Coronary artery (tissue), 2 donors: ENCODE measurements around the gene TNS4.
A peak's percentile ranks its signal among the peaks of the same experiment; 100 is the strongest.

Source experiments
- DNase-seq: peaks from one replicate; pipeline ENCODE4 v3.0.0-alpha.2; 2017; ENCODE audit warnings: low spot score
- H3K27ac ChIP-seq, 2 donors: fragments of 200-600 bp; sonication (generic); one replicate each; pipeline ENCODE4 v1.5.1; 2016 to 2019
- H3K4me3 ChIP-seq: fragments of 200-600 bp; sonication (generic); 2 replicates; pipeline ENCODE4 v1.5.1; 2016; ENCODE audit warnings: mild to moderate bottlenecking, moderate library complexity
- TF ChIP-seq, protein P1 (sequence below): fragments of 200-600 bp; sonication (generic); IDR thresholded peaks from one replicate; pipeline ENCODE4 v1.5.1; 2019; ENCODE audit warnings: antibody characterized with exemption

Gene TNS4

DNA sequence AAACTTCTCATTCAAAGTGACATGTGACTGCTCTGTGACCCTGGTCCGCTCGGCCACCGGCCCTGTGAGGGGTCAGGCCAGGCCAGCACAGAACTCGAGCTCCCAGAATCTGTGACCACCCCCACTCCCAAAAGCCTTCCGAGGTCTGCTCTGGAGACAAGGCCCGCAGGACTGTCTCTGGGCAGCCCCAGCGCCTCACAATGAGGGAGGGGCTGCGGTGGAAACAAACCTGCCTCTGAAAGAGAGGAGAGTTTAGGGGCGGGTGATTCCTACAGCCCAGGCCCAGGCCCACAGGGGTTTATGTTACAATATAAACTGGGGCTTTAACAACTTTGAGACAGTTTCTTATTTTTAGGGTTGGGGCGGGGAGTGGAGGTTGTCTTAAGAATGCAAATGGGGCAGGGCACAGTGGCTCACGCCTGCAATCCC is 38.3 kb downstream of the TNS4 start:
- DNase-seq: no peak
- Histone ChIP-seq H3K27ac (peak overlapping the region in 1 of 2 donors; percentile 59), H3K4me3 (no peak overlapping the region)
- TF ChIP-seq, protein P1, sequence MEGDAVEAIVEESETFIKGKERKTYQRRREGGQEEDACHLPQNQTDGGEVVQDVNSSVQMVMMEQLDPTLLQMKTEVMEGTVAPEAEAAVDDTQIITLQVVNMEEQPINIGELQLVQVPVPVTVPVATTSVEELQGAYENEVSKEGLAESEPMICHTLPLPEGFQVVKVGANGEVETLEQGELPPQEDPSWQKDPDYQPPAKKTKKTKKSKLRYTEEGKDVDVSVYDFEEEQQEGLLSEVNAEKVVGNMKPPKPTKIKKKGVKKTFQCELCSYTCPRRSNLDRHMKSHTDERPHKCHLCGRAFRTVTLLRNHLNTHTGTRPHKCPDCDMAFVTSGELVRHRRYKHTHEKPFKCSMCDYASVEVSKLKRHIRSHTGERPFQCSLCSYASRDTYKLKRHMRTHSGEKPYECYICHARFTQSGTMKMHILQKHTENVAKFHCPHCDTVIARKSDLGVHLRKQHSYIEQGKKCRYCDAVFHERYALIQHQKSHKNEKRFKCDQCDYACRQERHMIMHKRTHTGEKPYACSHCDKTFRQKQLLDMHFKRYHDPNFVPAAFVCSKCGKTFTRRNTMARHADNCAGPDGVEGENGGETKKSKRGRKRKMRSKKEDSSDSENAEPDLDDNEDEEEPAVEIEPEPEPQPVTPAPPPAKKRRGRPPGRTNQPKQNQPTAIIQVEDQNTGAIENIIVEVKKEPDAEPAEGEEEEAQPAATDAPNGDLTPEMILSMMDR: no peak

DNA sequence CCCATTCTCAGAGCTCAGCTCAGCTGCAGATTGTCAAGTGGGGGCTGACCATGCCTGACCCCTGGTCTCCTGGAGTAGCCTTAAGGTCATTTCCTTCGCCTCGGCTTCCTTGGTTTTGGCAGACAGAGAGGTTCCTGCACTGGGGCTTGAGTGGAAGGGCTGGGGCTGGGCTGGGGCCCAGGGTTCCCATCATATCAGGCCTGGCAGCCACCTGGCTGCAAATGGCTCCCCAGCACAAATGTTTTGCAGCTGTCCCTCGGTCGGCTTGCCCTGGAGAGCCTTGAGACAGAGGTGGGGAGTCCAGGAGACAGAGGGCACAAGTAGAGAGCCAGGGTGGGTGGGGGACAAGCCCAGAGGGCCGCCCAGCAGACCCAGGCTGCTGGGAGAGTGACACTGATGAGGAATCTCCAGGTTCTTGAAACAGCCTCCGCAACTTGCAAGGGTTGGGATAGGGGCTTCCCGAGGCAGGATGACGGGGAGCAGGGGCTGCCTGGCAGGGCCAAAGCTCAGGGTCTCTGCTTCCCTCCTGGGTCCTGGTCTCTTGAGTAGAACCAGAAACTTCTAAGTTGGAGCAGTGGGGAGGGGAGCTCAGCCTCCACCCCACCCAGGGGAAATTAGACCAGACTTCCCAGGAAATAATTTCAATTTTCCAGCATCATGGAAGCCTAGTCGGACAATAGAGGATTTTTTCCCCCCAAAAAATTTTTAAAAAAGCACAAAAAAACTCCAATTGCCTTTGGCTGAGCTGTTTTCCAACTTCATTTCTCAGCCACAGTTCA is 38.9 kb downstream of the TNS4 start:
- TF ChIP-seq, protein P1: no peak
- peak overlapping the region in 1 of 2 donors; percentile 59 for H3K27ac ChIP-seq
- DNase-seq: no peak
- H3K4me3 ChIP-seq: no peak overlapping the region

DNA sequence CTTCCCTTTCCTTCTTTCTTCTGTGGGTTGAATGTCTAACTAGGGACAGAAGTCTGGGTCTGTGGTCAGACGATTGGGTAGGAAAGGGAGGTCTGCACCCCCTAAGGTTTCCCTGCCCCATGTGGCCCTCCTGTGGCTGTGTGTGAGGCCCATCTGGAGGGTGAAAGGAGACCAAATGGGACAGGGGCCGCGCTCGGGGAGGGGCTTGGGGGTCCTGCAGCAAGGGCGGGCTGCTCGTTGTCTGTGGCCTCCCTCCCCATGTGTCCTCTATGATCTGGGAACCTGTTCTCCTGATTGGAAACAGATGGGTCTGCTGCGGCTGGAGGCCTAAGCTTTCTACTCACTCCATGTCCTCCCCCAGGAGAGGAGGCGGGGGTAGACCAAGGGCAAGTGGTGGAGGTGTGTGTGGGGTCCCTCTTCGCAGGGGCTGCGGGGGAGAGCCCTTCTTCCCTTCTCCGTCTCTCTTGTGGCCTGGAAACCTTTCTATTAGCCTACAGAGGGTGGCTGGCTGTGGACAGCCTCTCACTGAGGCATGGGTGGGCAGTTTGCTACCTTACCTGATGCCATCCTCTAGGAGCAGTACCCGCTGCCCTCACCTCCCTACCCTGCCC is 39.6 kb downstream of the TNS4 start:
- DNase-seq: no peak
- peak overlapping the region in 1 of 2 donors; percentile 59 for H3K27ac ChIP-seq
- TF ChIP-seq, protein P1: no peak
- H3K4me3 ChIP-seq: no peak overlapping the region

DNA sequence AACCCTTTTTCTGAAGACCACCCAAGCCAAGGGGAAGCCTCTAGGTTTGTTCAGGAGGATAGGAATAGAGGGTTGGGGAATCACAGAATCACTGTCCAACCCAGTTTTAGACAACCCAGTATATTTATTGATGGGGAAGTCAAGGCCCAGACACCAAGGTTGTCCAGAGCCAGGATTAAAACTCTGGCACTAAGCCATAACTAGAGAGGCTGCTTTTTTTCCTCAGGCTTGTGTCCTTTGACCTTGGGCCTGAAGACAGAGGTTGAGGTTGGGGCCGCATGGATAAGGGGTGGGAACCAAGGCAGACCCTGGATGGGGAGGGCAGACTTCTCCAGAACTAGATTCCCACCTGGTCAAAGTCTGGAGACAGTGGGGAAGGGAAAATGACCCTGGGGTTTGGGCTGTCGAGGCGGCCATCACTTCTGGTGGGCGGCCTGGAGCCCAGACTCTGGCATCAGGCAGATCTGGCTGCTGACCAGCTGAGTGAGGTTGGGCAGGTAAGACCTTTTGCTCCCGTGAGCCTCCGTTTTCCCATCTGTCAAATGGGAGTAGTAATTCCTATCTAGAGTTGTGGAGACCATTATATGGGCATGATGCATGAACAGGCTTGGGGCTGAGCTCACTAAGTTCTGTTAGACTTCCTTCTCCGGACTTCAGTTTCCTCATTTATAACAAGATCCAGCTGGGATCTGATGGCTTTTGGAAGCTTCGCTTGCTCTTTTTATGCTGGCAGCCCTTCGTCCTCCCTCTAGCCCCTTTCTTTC is 40.3 kb downstream of the TNS4 start:
- TF ChIP-seq, protein P1: no peak
- DNase-seq: no peak
- H3K27ac ChIP-seq: peak overlapping the region in 1 of 2 donors; percentile 37

DNA sequence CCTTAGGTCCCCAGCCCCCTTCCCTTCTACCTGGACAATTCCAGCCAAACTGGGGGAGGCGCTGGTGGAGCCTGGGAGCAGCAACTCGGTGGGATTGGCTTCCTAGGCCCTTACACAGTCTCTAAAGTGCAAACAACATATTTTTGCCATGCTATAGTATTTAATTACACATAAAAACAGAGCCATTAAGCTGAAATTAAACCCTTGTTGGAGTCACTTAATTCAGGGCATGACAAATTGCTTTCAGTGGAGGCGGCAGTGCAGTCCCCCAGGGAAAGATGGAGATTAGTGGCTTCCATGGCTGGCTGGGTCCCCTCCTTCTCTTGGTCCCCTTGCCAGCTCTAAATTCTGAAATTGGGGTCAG is 40.8 kb downstream of the TNS4 start:
- TF ChIP-seq, protein P1: no peak
- no peak for DNase-seq
- Histone ChIP-seq H3K4me3 (no peak overlapping the region), H3K27ac (peak overlapping the region in 1 of 2 donors; percentile 37)

More for the DNA sequence above, 40.3 kb downstream of the TNS4 start:
- no peak overlapping the region for H3K4me3 ChIP-seq

DNA sequence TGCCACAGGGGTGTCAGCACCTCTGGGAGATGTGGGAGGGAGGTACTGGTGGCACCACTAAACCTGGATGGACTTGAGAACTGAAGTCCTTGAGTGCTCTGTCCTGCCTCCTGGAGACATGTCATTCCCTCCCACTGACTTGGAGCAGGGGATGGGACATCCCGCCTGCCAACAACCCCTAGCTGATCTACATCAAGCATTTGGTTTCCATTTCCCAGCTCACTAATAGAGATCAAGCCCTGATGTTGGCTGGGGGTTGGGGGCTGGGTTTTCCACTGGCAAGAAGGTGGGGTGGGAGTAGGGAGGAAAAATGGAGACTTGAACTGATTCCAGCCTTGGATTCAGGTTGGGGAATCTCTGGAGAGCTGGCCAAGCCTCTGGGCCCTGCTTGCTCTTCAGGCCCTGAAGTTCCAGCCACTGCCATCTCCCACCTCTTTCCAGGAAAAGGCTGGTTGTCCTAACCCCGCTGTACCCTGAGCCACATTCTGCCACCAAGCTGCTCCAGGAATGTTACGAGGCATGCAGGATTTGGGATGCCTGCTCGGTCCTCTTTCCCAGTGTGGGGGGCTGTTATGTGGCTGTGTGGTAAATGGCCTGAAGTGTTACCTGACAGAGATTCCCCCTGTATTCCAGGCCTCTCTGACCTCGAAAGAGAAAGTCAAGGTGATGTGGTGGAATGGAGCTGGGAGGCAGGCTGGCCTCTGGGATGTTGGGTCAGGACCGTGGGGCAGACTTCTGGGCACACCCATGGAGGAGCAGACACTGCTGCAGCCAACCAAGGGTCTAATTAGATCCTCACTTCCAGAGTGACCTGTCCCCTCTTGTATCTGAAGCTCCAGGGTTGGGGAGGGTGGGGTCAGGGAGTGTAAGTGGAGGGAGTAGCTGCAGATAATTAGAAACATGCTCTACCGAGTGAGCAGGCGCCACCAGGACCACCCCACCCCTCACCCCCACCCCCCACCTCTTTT is 41.5 kb downstream of the TNS4 start:
- TF ChIP-seq, protein P1: no peak
- Histone ChIP-seq H3K4me3 (no peak overlapping the region), H3K27ac (peak overlapping the region in 1 of 2 donors; percentile 13)
- no peak for DNase-seq
